GM12872 (cell line): ENCODE data around the gene FARP1.

Experiments used
- CTCF ChIP-seq: IDR thresholded peaks from 3 replicates; pipeline ENCODE4 v1.5.1; 2011; ENCODE audit warnings: low read depth, mild to moderate bottlenecking, low read length, moderate library complexity; ENCODE audit not compliant: insufficient read depth

The FARP1 gene

GRCh38 chr13:98493042-98493712 lies 350.3 kb downstream of the FARP1 start:
- TF ChIP-seq CTCF = no peak

- TF ChIP-seq CTCF = no peak
These were observed 351.9 kb downstream of the FARP1 start for GRCh38 chr13:98494769-98495168.

GRCh38 chr13:98495627-98496478 lies 353.0 kb downstream of the FARP1 start:
- TF ChIP-seq CTCF = no peak

- TF ChIP-seq CTCF = no peak
These were observed 353.5 kb downstream of the FARP1 start for GRCh38 chr13:98496479-98496791.

- TF ChIP-seq CTCF = no peak
These were observed 354.1 kb downstream of the FARP1 start for GRCh38 chr13:98496966-98497365.

- TF ChIP-seq CTCF = no peak
These were observed 358.1 kb downstream of the FARP1 start for GRCh38 chr13:98500963-98501421.

- TF ChIP-seq CTCF = no peak
These were observed 360.5 kb downstream of the FARP1 start for GRCh38 chr13:98503175-98504028.
